Activated CD8-positive, alpha-beta memory T cell treated with anti-CD3 and anti-CD28 coated beads for 1 hour (primary cell): ENCODE measurements around the gene MCM5.

Source experiments
- DNase-seq, 2 donors: peaks; one replicate each; pipeline ENCODE4 v3.0.0-alpha.2; 2020; ENCODE audit warnings: low read depth in 1 of 2; ENCODE audit errors: extremely low read depth in 1 of 2

Gene MCM5

DNA sequence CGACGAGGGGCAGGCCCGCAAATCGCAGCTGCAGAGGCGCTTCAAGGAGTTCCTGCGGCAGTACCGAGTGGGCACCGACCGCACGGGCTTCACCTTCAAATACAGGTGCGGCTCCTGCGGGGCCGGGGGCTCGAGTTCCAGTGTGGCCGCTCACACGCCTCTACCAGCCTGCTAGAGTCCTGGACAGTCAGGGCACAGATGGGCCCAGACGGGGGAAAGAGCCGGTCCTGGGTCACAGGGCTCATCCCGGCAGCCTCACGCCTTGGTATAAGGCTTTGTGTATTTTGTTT lies 506 bp downstream of the MCM5 start:
- no peak for DNase-seq

GRCh38 chr22:35401863-35402262 lies 1.9 kb downstream of the MCM5 start:
- no peak for DNase-seq

DNA sequence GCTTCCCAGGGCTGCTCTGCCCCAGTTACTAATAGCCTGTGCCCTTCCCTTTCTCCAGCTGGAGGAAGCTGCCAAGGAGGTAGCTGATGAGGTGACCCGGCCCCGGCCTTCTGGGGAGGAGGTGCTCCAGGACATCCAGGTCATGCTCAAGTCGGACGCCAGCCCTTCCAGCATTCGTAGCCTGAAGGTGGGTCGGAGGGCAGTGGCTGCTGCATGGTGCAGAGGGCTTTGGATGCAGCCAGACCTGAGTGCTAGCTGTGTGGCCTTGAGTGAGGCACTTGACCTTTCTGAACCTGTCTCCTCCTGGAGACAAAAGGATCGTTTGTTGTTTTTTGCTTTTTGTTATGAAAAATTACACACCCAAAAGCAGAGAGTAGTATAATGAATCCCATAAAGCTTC lies 3.4 kb downstream of the MCM5 start:
- no peak for DNase-seq

GRCh38 chr22:35404176-35404575 lies 4.2 kb downstream of the MCM5 start:
- DNase-seq: no peak

DNA sequence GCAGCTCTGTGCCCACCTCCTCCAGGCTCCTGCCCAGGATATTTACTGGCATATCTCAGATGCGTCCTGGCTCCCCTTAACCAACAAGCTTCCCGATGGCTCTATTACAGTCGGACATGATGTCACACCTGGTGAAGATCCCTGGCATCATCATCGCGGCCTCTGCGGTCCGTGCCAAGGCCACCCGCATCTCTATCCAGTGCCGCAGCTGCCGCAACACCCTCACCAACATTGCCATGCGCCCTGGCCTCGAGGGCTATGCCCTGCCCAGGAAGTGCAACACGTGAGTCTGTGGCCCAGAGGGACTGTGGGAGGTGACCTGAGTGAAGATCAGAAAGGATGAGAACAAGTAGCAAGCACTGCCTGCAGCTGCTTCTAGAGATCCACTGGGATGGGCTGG lies 6.5 kb downstream of the MCM5 start:
- DNase-seq: no peak

GRCh38 chr22:35407362-35407761 lies 7.4 kb downstream of the MCM5 start:
- no peak for DNase-seq

DNA sequence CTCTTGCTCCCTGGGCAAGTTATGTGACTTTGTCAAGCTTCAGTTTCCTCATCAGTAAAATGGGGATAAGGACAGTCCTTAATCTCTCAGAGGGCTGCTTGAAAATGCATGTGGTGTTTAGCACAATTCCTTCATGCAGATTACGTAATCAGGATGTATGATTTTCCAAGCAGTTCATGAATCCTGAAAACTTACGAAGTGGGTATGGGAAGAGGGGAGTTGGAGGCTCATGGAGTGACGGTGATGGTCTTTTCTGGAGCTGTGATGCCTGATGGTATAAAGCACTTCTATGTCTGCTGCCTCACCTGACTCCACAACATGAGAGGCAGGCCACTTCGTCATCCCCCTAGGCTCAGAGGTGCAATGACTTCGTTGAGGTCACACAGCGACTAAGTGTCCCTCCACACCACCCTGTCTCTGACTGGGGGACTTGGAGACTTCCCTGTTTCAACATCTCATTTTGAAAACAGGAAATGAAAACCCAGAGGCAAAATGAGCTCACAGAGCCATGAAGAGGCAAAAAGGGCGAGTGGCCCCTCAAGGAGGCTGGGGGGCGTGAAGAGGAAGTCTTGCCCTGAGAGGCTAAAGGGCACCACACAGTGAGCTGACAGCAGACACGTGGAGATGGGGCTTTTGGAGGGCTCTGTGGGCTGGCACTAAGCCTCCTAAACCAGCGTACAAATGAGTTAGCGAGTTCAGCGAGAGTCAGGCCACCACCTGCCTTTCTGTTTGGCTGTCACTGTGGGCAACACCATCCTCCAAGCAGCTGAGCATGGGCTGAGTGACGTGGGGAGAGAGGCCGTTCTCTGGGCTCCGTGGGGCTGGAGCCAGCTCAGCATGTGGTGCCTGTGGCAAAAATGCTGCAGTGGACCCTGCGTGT lies 10.1 kb downstream of the MCM5 start:
- no peak for DNase-seq

DNA sequence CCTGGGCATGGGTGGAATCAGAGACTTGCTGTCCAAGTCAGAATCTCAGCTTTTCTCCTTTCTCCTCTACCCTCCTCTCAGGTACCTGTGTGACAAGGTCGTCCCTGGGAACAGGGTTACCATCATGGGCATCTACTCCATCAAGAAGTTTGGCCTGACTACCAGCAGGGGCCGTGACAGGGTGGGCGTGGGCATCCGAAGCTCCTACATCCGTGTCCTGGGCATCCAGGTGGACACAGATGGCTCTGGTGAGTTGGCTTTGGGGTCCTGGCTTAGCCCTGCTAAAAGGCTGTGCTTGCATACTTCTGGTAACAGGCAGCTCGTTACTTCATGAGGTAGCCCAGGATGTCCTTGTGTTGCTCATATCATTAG lies 10.7 kb downstream of the MCM5 start:
- DNase-seq: no peak

DNA sequence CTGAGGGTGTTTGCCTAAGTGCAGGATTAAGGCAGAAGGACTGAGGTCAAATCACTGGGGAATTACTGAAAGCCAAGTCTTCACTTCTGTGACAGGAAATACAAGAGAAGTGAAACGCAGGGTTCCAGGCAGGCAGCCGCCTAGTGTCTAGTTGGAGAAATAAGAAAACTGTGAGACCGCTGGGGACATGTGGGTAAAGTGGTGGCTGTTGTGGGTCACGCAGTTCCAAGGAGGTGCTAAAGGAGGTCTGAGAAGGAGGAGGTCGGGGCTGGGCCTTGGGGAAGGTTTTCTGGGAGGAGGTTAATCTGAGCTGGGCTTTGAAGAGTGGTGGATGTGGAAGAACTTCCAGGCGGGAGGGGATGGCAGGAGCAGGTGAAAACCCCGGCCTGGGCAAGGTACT lies 11.2 kb downstream of the MCM5 start:
- DNase-seq: no peak

DNA sequence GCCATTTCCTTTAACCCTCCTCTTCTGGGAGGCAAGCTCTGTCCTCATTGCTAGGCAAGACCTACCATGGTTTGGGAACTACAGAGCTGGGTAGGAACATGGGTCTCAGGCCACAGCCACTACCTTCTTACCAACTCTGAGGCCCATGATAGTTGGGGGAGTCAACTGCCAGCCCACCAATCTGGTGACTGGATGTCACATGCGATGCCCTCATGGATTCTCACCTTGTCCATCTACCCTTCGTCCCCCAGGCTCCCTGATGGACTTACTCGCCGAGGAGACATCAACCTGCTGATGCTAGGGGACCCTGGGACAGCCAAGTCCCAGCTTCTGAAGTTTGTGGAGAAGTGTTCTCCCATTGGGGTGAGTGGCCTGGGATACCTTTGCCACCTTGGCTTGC lies 13.7 kb downstream of the MCM5 start:
- DNase-seq: no peak

- no peak for DNase-seq
Measured at GRCh38 chr22:35417606-35418005, 17.7 kb downstream of the MCM5 start.

DNA sequence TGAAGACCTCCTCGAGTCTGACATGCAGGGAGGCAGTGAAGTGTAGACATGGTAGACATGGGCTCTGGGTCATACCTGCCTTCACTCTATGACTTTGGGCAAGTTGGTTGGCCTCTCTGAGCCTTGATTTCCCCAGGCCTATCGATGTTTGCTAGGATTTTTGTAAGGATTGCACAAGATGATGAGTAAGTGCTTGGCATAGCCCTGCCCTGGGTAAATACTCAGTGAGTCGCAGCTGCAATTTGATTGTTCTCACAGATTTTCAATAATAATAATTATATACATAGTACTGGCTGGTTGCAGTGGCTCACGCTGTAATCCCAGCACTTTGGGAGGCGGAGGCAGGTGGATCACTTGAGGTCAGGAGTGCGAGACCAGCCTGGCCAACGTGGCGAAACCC lies 18.1 kb downstream of the MCM5 start:
- no peak for DNase-seq

GRCh38 chr22:35418731-35419130 lies 18.8 kb downstream of the MCM5 start:
- DNase-seq: no peak

- no peak for DNase-seq
Measured at GRCh38 chr22:35419756-35420155, 19.8 kb downstream of the MCM5 start.

- no peak for DNase-seq
Measured at GRCh38 chr22:35421121-35421520, 21.2 kb downstream of the MCM5 start.

GRCh38 chr22:35422145-35422544 lies 22.2 kb downstream of the MCM5 start:
- no peak for DNase-seq

DNA sequence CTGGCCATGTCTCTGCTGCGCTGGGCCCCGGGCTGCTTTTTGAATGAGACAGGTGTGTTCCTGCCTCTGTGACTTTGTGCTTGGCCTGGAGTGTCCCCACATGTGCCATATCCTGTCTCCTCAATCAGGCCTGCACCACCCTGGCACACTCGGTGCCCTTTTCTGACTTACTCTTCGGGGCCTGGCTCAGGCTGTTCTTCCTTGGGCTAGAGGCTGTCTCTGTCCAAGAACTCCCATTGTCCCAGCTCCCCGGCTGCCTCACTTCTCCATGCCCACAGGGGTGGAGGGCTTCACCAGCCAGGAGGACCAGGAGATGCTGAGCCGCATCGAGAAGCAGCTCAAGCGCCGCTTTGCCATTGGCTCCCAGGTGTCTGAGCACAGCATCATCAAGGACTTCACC lies 23.0 kb downstream of the MCM5 start:
- no peak for DNase-seq

GRCh38 chr22:35424081-35424480 lies 24.1 kb downstream of the MCM5 start:
- DNase-seq: no peak

DNA sequence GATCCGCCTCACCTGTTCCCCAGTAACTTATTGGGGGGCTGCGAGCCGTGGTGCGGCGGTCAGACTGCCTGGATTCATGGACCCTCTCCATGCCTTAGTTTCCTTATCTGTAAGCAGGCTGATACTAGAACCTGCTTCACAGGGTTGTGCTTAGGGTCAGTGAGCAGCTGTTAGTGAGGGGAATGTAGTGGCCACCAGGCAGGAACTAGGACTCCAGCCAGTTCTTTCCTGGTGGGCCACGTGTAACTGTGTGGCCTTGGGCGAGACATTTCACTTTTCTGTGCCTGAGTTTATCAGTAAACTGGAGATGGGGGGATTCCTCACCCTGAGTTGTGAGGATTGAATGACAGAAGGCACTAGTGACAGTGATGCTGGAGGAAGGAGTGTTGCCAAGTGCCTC lies 24.8 kb downstream of the MCM5 start:
- no peak for DNase-seq

- DNase-seq: no peak
Measured at GRCh38 chr22:35425546-35425945, 25.6 kb downstream of the MCM5 start.

- DNase-seq: no peak
Measured at GRCh38 chr22:35425971-35426800, 26.2 kb downstream of the MCM5 start.

DNA sequence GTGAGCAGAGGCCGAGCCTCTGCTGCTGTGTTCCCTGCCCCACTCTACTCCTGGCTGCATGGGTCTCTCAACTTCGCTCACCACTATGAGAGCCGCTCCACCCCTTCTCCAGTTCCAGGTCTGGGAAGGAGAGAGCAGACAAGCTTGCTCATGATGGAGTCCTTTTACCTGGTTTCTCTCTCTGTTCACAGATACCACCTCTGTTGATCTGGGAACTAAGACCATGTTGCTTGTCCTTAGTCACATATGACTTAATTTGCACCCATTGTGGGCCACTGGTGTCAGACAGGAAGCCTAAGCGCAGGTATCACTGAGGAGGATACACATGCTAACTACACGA lies 26.8 kb downstream of the MCM5 start:
- DNase-seq: no peak
